Natural killer cell (primary cell): ENCODE data around the gene RABGAP1L. TPM values are rescaled to one million over a fixed set of nuclear protein-coding genes. Genes with fewer than 3 reads are reported as not detected.

Source experiments
- ATAC-seq, 3 donors: fragments of 150-1000 bp in 2 of 3; fragments of 200-7000 bp in 1 of 3; cut with Tn5 transposase; 1 replicate in 1 of 3; 2 replicates in 2 of 3; pipeline ENCODE4 v1.10.0; 2021; ENCODE audit warnings: mild to moderate bottlenecking in 2 of 3, moderate library complexity in 2 of 3
- DNase-seq, 2 donors: peaks; one replicate each; pipeline versions ENCODE4 v3.0.0 to v3.0.0-alpha.2; 2013 to 2021; ENCODE audit warnings: mixed read lengths in 1 of 2
- H3K27ac ChIP-seq: one replicate; pipeline ENCODE4 v1.5.1; 2013; ENCODE audit warnings: mild to moderate bottlenecking, low read length
- H3K27me3 ChIP-seq: one replicate; pipeline ENCODE4 v1.6.1; 2013; ENCODE audit warnings: low read length; ENCODE audit not compliant: control insufficient read depth, insufficient read depth
- H3K36me3 ChIP-seq: one replicate; pipeline ENCODE4 v1.6.1; 2013; ENCODE audit warnings: low read length; ENCODE audit not compliant: control insufficient read depth, insufficient read depth
- H3K4me1 ChIP-seq: one replicate; pipeline ENCODE4 v1.6.1; 2013; ENCODE audit warnings: low read length; ENCODE audit not compliant: control insufficient read depth, insufficient read depth
- H3K4me3 ChIP-seq: one replicate; pipeline ENCODE4 v1.5.1; 2013; ENCODE audit warnings: low read length
- H3K9me3 ChIP-seq: one replicate; pipeline ENCODE4 v1.6.1; 2013; ENCODE audit warnings: low read length; ENCODE audit not compliant: control insufficient read depth, insufficient read depth
- H3K27ac Mint-ChIP-seq, 2 donors: one replicate each; pipeline ENCODE4 v1.8.0; 2022; ENCODE audit warnings: mild to moderate bottlenecking in 2 of 2, mixed read lengths in 2 of 2, moderate library complexity in 1 of 2
- H3K27me3 Mint-ChIP-seq, 2 donors: one replicate each; pipeline ENCODE4 v1.8.0; 2022; ENCODE audit warnings: low read depth in 2 of 2, mixed read lengths in 2 of 2
- H3K36me3 Mint-ChIP-seq: one replicate; pipeline ENCODE4 v1.8.0; 2022; ENCODE audit warnings: mixed read lengths
- H3K4me1 Mint-ChIP-seq, 2 donors: one replicate each; pipeline ENCODE4 v1.8.0; 2022; ENCODE audit warnings: mixed read lengths in 2 of 2
- H3K4me3 Mint-ChIP-seq: one replicate; pipeline ENCODE4 v1.8.0; 2022; ENCODE audit warnings: mild to moderate bottlenecking, moderate library complexity, mixed read lengths
- H3K9me3 Mint-ChIP-seq, 2 donors: one replicate each; pipeline ENCODE4 v1.8.0; 2022; ENCODE audit warnings: mixed read lengths in 2 of 2
- WGBS: methylation state at CpG from one replicate; pipeline ENCODE4 v1.1.7; 2013; ENCODE audit warnings: missing lambda C conversion rate; ENCODE audit not compliant: insufficient coverage; 5-methylcytosine and 5-hydroxymethylcytosine counted together
- intact Hi-C: fragments of 100-400 bp; cut with micrococcal nuclease; formaldehyde crosslinking; loops from one replicate; pipeline ENCODE4 v1.14.2; 2022
- total RNA-seq, 4 donors: library from RNA; stranded (reverse); fragments of 120-200 nt in 1 of 4; gene quantifications; one replicate each; pipeline versions ENCODE4 v1.2.3 to v1.2.4, GENCODE V29; 2013 to 2022
- TF ChIP-seq, protein P1 (sequence below): fragments of 200-600 bp; IDR thresholded peaks from one replicate; pipeline ENCODE4 v1.8.0; 2022; ENCODE audit warnings: antibody characterized with exemption

RABGAP1L gene
- total RNA-seq, 3 donors from 2014 or later (not counting 1 experiment from before 2014, with no cell fraction given), result 145 to 168 (median 153) TPM

- intact Hi-C loops, result loop anchor here (10.0 kb wide), 2 partner anchors 1328 to 1998 kb away; no protein-coding TSS in a partner anchor
- Histone ChIP-seq H3K36me3 (no peaks in the 10 kb centered on the region), H3K4me3 (no peak overlapping the region), H3K27ac (no peak overlapping the region), H3K9me3 (no peaks in the 10 kb centered on the region), H3K27me3 (no peaks in the 10 kb centered on the region), H3K4me1 (no peaks in the 10 kb centered on the region)
- Mint-ChIP-seq H3K4me1 (peaks cover 5 to 7% of the 10 kb centered on the region in 2 donors), H3K36me3 (no peaks in the 10 kb centered on the region), H3K9me3 (no peaks in the 10 kb centered on the region), H3K27me3 (no peaks in the 10 kb centered on the region), H3K4me3 (no peak overlapping the region), H3K27ac (peak overlapping the region in 1 of 2 donors; percentile 76)
- WGBS, result 84% methylated on average over 3 of the region's 3 CpGs
- DNase-seq (peak in 1 of 2 donors; percentile 2), ATAC-seq (no peak)
- TF ChIP-seq, protein P1, sequence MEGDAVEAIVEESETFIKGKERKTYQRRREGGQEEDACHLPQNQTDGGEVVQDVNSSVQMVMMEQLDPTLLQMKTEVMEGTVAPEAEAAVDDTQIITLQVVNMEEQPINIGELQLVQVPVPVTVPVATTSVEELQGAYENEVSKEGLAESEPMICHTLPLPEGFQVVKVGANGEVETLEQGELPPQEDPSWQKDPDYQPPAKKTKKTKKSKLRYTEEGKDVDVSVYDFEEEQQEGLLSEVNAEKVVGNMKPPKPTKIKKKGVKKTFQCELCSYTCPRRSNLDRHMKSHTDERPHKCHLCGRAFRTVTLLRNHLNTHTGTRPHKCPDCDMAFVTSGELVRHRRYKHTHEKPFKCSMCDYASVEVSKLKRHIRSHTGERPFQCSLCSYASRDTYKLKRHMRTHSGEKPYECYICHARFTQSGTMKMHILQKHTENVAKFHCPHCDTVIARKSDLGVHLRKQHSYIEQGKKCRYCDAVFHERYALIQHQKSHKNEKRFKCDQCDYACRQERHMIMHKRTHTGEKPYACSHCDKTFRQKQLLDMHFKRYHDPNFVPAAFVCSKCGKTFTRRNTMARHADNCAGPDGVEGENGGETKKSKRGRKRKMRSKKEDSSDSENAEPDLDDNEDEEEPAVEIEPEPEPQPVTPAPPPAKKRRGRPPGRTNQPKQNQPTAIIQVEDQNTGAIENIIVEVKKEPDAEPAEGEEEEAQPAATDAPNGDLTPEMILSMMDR, result no peak
These were observed 583.7 kb downstream of the RABGAP1L start for GRCh38 chr1:174742805-174743653.

- Mint-ChIP-seq H3K9me3 (no peaks in the 10 kb centered on the region), H3K27me3 (no peaks in the 10 kb centered on the region), H3K4me1 (peaks cover 5 to 7% of the 10 kb centered on the region in 2 donors), H3K4me3 (no peak overlapping the region), H3K27ac (no peak overlapping the region), H3K36me3 (no peaks in the 10 kb centered on the region)
- H3K4me1 ChIP-seq, result no peaks in the 10 kb centered on the region
- no peaks in the 10 kb centered on the region for H3K9me3 ChIP-seq
- DNase-seq (peak in 1 of 2 donors; percentile 74), ATAC-seq (peak; percentile 52 to 64 (median 55))
- H3K27me3 ChIP-seq, result no peaks in the 10 kb centered on the region
- 0% methylated on average over 1 of the region's 4 CpGs for WGBS
- H3K4me3 ChIP-seq, result no peak overlapping the region
- no peak overlapping the region for H3K27ac ChIP-seq
- H3K36me3 ChIP-seq, result no peaks in the 10 kb centered on the region
- intact Hi-C loops, result loop anchor here (1.0 to 10.0 kb wide), 3 partner anchors 486 to 1999 kb away; no protein-coding TSS in a partner anchor
- TF ChIP-seq, protein P1, result peak; percentile 71
These were observed 584.6 kb downstream of the RABGAP1L start for GRCh38 chr1:174743654-174744561.

GRCh38 chr1:174744886-174745285, 585.6 kb downstream of the RABGAP1L start:
- H3K27ac ChIP-seq, result no peak overlapping the region
- H3K4me3 Mint-ChIP-seq, result no peak overlapping the region
- no peaks in the 10 kb centered on the region for H3K4me1 ChIP-seq
- H3K4me3 ChIP-seq, result no peak overlapping the region
- H3K27me3 Mint-ChIP-seq, result no peaks in the 10 kb centered on the region
- ATAC-seq, result no peak
- no peaks in the 10 kb centered on the region for H3K27me3 ChIP-seq
- H3K36me3 ChIP-seq, result no peaks in the 10 kb centered on the region
- TF ChIP-seq, protein P1, result no peak
- H3K27ac Mint-ChIP-seq, result no peak overlapping the region
- no peaks in the 10 kb centered on the region for H3K9me3 Mint-ChIP-seq
- no peaks in the 10 kb centered on the region for H3K36me3 Mint-ChIP-seq
- H3K4me1 Mint-ChIP-seq, result peaks cover 4 to 5% of the 10 kb centered on the region in 2 donors
- no peaks in the 10 kb centered on the region for H3K9me3 ChIP-seq
- intact Hi-C loops, result loop anchor here (1.0 to 10.0 kb wide), 3 partner anchors 487 to 2000 kb away; no protein-coding TSS in a partner anchor
- WGBS, result 70% methylated on average over 2 of the region's 2 CpGs
- DNase-seq, result no peak
